ENCODE measurements around the gene SCARB1.

SCARB1 gene

DNA sequence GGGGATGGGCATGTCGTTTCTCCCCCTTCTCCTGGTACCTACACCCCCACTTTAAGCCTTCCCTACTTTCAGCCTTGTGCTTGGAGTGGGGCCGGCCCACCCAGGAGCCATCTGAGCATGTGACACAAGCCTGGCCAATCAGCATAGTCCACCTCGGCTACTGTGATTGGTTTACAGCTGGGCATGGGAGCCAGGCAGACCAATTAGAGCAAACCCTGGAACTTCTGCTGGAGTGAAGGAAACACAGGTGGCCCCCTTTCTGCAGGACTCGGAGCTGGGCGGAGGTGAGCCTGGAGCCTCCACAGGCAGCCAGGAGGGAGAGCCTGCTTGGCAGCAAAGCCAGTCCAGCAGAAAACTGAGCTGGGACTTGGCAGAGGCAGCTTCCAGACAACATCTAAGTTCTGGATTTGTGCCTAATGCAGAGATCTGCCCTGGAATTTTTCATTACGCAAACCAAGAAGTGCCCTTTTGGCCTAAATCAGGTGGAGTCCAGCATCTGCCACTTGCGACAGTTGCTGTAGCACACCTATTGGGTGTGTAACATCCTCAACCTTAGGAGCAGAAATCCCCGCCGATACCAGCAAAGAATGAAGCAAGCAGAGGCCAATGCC, 59.5 kb downstream of the SCARB1 start:
- TF ChIP-seq ZNF274 (IDR thresholded peaks at IDR 0.05; ENCODE audit: low read depth, low read length), result no peak

GRCh38 chr12:124802361-124802760, 61.3 kb downstream of the SCARB1 start:
- no peak for TF ChIP-seq ZNF274 (IDR thresholded peaks at IDR 0.05; ENCODE audit: low read depth, low read length)

More for the DNA sequence above, 59.5 kb downstream of the SCARB1 start:
- H3K4me3 ChIP-seq (ENCODE audit: low read length), result no peak overlapping the region

GRCh38 chr12:124800506-124800905, 63.2 kb downstream of the SCARB1 start:
- no peak overlapping the region for H3K4me3 ChIP-seq (ENCODE audit: low read length)
- no peak for TF ChIP-seq ZNF274 (IDR thresholded peaks at IDR 0.05; ENCODE audit: low read depth, low read length)

More at GRCh38 chr12:124802361-124802760, 61.3 kb downstream of the SCARB1 start:
- no peak overlapping the region for H3K4me3 ChIP-seq (ENCODE audit: low read length)

DNA sequence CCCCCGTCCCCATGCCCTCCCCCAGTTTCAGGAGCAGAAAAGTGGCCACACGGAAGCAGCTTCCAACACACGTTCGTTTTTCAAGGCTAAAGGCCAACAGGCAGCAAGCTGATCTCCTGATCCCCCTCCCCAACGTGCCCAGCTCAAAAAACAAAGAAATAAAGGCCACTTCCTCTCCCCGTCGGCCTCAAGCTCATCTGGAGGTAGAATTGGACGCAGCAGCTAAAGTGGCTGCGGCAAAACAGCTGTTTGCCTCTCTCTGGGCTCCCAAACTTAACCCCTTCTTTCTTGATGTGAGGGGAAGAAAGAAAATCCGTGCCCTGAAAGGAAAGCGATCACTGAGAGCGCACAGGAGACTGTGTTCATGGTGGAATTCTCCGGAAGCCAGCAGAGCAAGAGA, 66.3 kb downstream of the SCARB1 start:
- no peak for TF ChIP-seq ZNF274 (IDR thresholded peaks at IDR 0.05; ENCODE audit: low read depth, low read length)

DNA sequence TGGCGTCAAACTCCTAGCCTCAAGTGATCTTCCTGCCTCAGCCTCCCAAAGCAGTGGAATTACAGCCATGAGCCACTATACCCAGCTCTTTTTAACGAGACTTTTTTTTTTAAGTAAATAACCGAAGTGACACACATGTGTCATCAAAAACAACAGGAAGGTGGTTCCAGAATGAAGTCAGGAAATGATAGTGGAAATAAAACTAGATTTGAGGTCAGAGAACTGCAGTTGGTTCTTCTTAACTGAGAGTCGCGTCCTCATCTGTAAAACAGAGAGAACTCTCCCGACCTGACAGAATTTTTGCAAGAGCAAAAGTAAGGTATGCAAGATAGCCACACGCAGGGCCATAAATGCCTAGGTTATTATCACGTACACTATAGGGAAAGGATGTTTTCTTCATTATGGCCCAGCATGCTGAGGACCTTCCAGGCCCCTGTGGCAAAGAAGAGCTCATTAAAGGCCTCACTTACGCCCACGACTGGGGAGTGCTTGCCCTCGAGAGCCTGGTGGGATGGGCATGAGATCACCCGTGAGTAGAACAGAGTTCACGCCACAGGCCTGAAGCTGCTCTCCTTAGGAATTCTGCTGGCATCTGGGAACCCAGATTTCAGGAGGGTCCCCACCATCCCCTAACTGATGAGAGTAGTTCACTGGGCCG, 67.2 kb downstream of the SCARB1 start:
- TF ChIP-seq ZNF274 (IDR thresholded peaks at IDR 0.05; ENCODE audit: low read depth, low read length), result no peak

More for the DNA sequence above, 66.3 kb downstream of the SCARB1 start:
- H3K4me3 ChIP-seq (ENCODE audit: low read length), result no peak overlapping the region

DNA sequence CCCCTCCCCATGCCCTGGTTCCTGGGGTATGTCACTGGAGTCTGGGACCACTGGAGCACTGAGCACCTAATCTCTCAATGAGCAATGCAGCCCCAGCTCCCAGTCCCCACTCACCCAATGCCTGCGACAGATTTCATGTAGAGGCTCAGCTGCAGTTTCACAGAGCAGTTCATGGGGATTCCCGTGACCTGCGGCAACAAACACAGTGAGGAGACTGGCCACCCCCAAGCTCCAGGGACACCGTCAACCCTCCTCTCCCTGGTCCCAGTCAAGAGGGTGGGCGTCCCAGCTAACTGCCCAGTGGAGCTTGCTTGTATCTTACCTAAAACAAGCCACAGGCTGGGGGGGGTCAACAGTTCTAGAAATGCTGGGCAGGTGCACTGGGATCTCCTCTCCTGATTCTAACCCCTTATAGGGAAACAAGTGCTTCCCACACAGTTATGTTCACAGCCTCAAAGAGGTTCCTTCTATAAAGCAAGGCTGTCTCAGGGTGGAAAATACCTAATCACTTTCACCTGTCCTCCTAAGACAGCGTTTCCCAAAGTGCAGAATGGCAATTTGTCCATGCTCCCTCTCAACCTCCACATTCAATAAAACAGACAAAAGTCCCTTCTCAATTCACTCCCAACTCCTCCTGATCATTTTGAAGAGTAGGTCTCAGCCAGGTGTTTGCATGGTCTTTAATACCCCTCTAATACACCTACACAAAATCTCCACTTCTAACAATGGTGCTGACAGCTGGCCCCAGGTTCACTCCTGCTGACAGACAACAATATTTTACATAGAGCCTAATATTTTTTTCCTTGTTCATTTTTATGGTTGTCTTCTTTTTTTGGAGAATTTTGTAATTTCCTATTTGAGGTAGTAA, 68.3 kb downstream of the SCARB1 start:
- no peak overlapping the region for H3K4me3 ChIP-seq (ENCODE audit: low read length)
- no peak for TF ChIP-seq ZNF274 (IDR thresholded peaks at IDR 0.05; ENCODE audit: low read depth, low read length)

More for the DNA sequence above, 67.2 kb downstream of the SCARB1 start:
- no peak overlapping the region for H3K4me3 ChIP-seq (ENCODE audit: low read length)

- TF ChIP-seq ZNF274 (IDR thresholded peaks at IDR 0.05; ENCODE audit: low read depth, low read length), result no peak
These were observed 70.7 kb downstream of the SCARB1 start for GRCh38 chr12:124792961-124793441.

GRCh38 chr12:124792156-124792555, 71.5 kb downstream of the SCARB1 start:
- no peak for TF ChIP-seq ZNF274 (IDR thresholded peaks at IDR 0.05; ENCODE audit: low read depth, low read length)
- no peak overlapping the region for H3K4me3 ChIP-seq (ENCODE audit: low read length)

More at GRCh38 chr12:124792961-124793441, 70.7 kb downstream of the SCARB1 start:
- no peak overlapping the region for H3K4me3 ChIP-seq (ENCODE audit: low read length)

DNA sequence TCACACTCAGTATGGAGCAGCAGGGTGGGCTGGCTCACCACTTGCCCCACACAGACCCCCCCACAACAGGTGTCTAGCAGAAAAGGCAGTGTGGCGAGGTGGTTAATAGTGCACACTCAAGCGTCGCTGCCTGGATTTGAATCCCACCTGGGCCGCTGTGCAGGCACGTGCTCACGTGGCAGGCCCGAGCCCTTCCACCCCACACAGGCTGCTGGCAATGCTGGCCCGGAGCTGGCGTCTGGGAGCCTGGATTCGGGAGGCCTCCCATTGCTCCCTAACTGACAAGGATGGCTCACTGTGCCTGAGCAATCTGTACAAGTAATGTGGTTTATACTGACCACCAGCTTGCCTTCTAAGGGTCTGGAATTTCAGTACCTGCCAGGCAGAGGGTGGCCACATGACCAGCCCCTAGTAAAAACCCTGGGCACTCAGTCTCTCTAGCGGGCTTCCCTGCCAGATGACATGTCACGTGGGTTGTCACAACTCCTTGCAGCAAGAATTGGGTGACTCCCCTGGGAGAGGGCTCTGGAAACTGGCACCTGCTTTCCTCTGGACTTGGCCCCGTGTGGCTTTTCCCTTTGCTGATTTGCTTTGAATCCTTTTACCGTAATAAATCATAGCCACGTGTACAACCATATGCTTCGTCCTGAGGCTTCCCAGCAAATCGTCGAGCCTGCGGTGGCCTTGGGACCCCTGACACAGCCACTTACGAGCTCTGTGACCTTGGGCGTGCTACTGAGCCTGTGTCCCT, 72.8 kb downstream of the SCARB1 start:
- H3K4me3 ChIP-seq (ENCODE audit: low read length), result no peak overlapping the region
- no peak for TF ChIP-seq ZNF274 (IDR thresholded peaks at IDR 0.05; ENCODE audit: low read depth, low read length)

DNA sequence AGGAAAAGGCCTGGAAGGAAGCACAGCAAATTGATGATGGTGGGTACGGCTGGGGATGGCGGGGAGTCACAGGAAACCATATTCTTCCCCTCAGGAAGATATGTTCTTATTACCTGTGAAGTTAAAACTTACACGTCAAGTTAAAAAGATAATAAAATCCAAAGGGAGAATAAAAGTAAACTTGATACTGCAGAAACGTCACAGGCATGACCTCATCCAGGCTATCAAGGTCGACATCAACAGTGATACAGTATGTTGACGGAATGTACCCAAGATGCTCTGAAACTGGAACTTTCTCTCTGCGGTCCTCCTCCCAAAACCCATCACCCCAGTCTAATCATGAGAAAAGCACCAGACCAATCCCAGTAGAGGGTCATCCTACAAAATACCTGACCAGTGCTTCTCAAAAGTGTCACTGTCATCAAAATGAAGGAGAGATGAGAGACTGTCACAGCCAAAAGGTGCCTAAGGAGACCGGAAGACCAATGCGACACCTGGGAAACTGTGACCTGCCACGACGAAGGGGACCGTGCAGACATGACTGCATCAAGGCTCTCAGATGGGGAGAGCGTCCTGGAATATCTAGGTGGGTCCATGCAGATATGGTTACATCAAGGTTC, 74.6 kb downstream of the SCARB1 start:
- no peak overlapping the region for H3K4me3 ChIP-seq (ENCODE audit: low read length)
- no peak for TF ChIP-seq ZNF274 (IDR thresholded peaks at IDR 0.05; ENCODE audit: low read depth, low read length)

GRCh38 chr12:124786061-124786964, 77.4 kb downstream of the SCARB1 start:
- H3K4me3 ChIP-seq (ENCODE audit: low read length), result no peak overlapping the region
- TF ChIP-seq ZNF274 (IDR thresholded peaks at IDR 0.05; ENCODE audit: low read depth, low read length), result no peak

DNA sequence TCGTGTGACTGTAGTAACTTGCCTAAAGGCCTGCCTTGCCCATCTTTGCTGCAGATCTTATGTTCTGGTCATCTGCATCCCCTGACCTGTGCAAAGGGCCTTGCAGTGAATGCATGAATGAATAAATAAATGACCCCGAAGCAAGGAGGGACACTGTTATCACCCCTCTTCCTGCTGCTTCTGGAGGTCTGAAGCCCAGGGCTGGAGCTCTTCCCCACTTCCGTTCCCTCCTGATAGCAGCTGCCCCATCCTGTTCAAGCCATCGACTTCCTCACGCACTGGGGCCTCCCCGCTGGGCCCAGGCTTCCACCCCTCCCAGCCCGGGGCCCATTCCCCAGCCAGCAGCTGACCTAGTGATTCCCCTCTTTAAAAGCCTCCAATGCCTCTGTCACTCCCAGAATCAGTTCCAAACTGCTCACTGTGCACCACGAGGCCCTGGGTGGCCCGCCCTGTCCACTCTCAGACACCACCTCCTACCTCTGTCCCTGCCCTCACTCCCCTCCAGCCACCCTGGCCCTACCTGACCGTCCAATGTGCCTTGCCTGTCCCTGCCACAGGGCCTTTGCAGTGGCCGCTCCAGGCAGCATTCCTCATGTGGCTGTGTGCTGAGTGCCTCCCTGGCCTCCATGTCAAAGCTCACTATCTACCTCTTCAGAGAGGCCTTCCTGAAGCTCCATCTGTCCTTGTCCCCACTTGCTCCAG, 78.6 kb downstream of the SCARB1 start:
- no peak for TF ChIP-seq ZNF274 (IDR thresholded peaks at IDR 0.05; ENCODE audit: low read depth, low read length)
- no peak overlapping the region for H3K4me3 ChIP-seq (ENCODE audit: low read length)

Data from GM08714 (cell line).